ENCODE measurements around the gene TSR3. TPM values are rescaled to one million over a fixed set of nuclear protein-coding genes. Genes with fewer than 3 reads are reported as not detected.

The TSR3 gene
- total RNA-seq, 1 experiment from 2014 or later, result 52.7 TPM

GRCh38 chr16:1311738-1312466 is 39.8 kb downstream of the TSR3 start:
- H3K79me2 ChIP-seq (ENCODE audit: insufficient read depth, low read length), result peaks cover 71% of the 10 kb centered on the region
- POLR2A ChIA-PET, result no interaction called here
- no peak for DNase-seq (ENCODE audit: low read depth, low spot score)
- CTCF ChIA-PET, result no interaction called here
- peak overlapping the region; percentile 100; the same call in 1 of the 2 replicates for H3K27ac ChIP-seq (ENCODE audit: low read depth, low read length)
- H2AFZ ChIP-seq (ENCODE audit: low read depth, low read length, poor library complexity, severe bottlenecking), result no peak overlapping the region
- no peak for ATAC-seq
- BruUV-seq (replicated peaks), result no TSS peak
- peaks cover 29% of the 10 kb centered on the region; the same call in 1 of the 2 replicates for H4K20me1 ChIP-seq (ENCODE audit: insufficient read depth)
- TF ChIP-seq ELF1 (IDR thresholded peaks at IDR 0.05; ENCODE audit: borderline replicate concordance, low read depth) (no peak), RAD21 (IDR thresholded peaks at IDR 0.05; ENCODE audit: low read depth) (no peak), YY1 (IDR thresholded peaks at IDR 0.05; ENCODE audit: extremely low read depth, insufficient replicate concordance, low read depth, low read length) (no peak), JUND (IDR thresholded peaks at IDR 0.05) (no peak), REST (IDR thresholded peaks at IDR 0.05; ENCODE audit: low read depth) (no peak), TCF7L2 (IDR thresholded peaks at IDR 0.05; ENCODE audit: borderline replicate concordance, extremely low read depth, insufficient read depth, insufficient read length) (no peak), POLR2AphosphoS5 (IDR thresholded peaks at IDR 0.05; ENCODE audit: low read depth, low read length) (no peak), ZFX (IDR thresholded peaks at IDR 0.05) (no peak), POLR2A (IDR thresholded peaks at IDR 0.05; ENCODE audit: borderline replicate concordance, extremely low read depth, insufficient read depth, insufficient read length) (no peak)
- H3K4me1 ChIP-seq (ENCODE audit: control insufficient read depth in 1 of 2, insufficient read depth in 2 of 2, low read length in 2 of 2), result peaks cover 7 to 37% of the 10 kb centered on the region in 2 experiments
- peak overlapping the region; percentile 94 for H3K4me2 ChIP-seq (ENCODE audit: low read length)
- H3K9me3 ChIP-seq (ENCODE audit: control insufficient read depth in 1 of 2, insufficient read depth in 1 of 2, low read depth in 1 of 2, low read length in 2 of 2), result no peaks in the 10 kb centered on the region
- H3K4me3 ChIP-seq (replicated peaks in 1 of 2; ENCODE audit: low read depth in 1 of 2, low read length in 2 of 2), result peak overlapping the region; percentile 98 to 99
- no peaks in the 10 kb centered on the region for H3K9me2 ChIP-seq (ENCODE audit: insufficient read depth)
- no peaks in the 10 kb centered on the region for H3K27me3 ChIP-seq (ENCODE audit: insufficient read depth, low read length)
- intact Hi-C loops (cut with micrococcal nuclease), result no loop called here
- peaks cover 22 to 45% of the 10 kb centered on the region in 2 experiments for H3K36me3 ChIP-seq (ENCODE audit: control insufficient read depth in 1 of 2, insufficient read depth in 2 of 2, low read length in 2 of 2)
- RAD21 ChIA-PET (ENCODE audit: low non-redundant PET in 1 of 2, low total read pairs in 2 of 2, uncharacterized antibody in 2 of 2, unreplicated experiment in 2 of 2), result no interaction called here
- peak overlapping the region; percentile 96 for H3K9ac ChIP-seq (ENCODE audit: low read length)
